GM18951 (cell line): ENCODE measurements around the gene FAHD1.

Source experiments
- POLR2A ChIP-seq: IDR thresholded peaks from 4 replicates; pipeline ENCODE4 v1.6.1; 2011; ENCODE audit warnings: mild to moderate bottlenecking; ENCODE audit not compliant: insufficient read length, insufficient read depth; ENCODE audit errors: extremely low read depth
- in situ Hi-C: fragments of 300-500 bp; cut with MboI; formaldehyde crosslinking; loops from one replicate; pipeline ENCODE4 v1.12.0; 2022; ENCODE audit warnings: low sequenced_read_pairs, mixed read lengths, inconsistent platforms; ENCODE audit not compliant: unreplicated experiment

FAHD1 gene

DNA sequence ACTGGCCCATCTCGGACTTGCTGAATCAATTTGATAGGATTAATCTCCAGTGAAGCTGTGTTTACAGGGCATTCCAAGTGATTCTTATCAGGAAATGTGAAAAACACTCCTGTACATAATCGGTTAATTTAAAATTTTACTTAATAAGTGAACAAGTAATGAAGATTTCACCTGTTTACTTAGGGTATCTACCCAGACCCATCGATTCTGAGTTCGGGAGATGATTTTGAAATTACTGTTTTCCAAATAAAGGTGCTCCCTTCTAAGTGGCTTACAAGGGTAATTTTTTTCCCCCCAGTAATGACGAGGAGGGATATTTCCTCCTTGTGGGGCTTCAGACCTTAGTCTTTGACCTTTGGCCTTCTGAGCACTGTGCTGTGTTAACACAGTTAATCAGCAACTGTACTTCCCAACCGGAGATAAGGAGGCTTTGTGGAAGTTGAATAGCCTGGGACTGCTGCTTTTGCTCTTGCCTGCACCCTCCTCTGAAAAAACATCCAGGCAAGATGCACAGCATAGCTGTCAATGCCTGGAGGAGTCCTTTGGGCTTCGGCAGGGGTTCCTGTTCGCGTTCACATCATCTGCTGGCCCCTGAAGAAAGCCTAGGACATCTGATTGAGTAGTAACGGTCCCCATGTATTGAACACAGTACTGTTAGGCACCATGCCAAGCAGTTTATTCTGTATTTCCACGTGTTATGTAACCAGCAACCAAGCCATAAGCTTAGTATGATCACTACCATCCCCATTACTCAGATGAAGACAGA lies 1.8 kb downstream of the FAHD1 start:
- TF ChIP-seq POLR2A = no peak
- in situ Hi-C loops = no loop called here

DNA sequence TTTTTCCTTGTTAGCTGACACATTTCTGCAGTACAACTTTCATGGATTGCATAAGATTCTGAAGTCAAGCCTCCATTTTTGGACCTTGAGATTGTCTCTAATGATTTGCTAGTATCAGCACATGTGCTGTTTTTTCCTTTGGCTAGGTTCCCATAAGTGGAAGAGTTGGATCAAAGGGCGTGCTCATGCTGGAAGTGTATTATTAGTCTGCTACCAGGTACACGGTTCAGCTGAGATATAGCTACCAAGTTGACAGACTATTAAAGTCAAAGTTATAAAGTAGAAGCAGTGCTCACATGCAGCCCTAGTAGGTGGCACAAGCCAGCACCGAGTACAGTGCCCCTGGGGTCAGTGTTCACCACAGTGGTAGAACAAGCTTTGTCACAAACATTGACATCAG lies 3.2 kb downstream of the FAHD1 start:
- TF ChIP-seq POLR2A = no peak
- in situ Hi-C loops = no loop called here

DNA sequence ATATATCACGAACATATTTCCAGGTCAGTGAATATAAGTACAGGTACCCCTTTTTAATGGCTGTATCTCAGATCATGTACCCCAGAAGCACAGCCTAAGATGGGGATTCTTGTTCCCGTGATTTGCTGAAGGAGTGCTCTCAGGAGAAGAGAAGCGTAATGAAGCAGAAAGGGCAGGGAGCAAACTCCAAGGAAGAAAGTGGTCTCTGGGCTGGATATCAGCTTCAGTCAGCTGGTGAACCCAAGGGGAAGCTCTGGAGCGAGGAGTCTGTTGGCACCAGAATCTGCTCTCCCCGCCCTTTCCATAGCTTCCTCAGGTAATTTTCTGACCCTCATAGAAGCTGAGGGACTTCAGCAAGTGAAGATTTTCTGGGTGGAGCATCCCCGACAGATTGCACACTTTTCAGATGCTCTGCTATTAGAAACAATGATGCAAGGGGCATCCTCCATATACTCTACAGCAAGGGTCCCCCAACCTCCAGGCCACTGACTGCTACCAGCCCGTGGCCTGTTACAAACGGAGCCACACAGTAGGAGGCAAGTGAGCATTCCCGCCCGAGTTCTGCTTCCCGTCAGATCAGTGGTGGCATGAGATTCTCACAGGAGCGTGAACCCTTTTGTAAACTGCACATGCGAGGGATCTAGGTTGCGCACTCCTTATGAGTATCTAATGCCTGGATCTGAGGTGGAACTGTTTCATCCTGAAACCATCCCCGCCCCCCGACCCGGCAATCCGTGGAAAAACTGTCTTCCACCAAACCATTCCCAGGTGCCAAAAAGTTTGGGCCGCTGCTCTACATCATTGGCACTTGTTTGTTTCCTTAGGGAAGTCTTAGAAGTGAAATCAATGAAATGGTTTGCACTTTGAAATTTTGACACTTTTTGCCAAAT lies 4.4 kb downstream of the FAHD1 start:
- TF ChIP-seq POLR2A = no peak
- in situ Hi-C loops = no loop called here

DNA sequence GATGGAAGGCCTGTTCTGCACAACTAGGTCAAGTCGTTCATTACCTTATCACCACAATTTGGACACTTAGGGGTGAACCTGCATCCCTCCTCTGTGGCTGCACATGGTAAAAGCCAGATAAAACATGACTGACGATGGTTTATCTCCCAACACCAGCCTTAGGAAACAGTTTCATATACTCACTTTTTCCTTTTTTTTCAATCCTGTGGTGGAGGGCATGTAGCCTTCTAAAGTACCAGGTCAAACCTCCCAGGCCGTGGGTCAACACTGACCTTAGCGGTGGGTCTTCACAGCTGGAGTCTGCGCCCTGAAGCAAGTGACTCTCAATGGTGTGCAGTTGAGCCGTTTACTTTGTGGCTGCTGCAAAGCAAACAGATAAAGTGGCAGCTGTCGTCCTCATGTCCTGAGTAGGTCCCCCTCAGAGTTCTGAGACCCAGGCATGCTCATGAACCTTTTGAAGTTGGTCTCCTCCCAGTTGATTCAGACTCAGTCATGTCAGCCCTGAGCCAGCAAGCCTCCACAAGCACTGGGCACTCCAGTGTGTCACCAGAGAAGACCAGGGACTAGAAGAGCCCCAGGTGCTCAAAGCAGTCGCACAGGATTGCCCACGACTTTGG lies 5.9 kb downstream of the FAHD1 start:
- TF ChIP-seq POLR2A = no peak
- in situ Hi-C loops = no loop called here

DNA sequence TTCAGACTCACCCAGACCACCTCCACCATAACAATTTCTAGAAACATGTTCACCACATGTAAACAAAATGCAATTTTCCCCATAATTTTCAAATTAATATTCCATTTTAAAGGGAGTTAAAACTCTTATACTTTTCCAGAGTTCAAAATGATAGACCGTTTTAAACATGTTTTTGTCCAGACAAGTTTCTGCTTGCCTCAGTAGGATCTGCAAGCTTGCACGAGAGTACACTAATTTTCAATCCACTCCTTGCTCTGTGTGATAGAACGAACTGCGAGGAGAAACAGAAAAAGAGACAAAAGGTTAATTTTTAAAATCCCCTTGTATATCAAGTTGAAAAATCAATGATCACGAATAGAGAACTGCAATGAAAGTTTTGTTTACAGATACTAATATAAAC lies 7.1 kb downstream of the FAHD1 start:
- in situ Hi-C loops = no loop called here
- no peak for TF ChIP-seq POLR2A

DNA sequence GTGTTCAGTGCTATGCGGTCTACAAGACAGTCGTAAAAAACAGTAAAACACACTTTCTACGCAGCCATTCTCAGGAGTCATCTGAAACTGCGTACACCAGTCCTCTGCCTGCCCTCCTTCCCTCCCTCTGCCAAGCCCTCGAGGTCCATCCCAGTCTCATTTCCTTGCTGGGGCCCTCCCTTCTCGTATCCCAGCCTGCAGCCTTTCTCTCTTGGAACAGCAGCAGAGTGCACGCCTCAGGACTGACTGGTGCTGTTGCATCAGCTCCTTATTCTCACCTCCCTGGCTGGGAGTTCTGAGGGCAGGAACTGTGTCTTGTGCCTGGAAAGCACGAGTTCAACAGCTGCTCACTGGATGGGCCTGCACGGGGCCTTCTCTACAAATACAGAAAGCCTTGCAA lies 12.5 kb downstream of the FAHD1 start:
- no peak for TF ChIP-seq POLR2A
- in situ Hi-C loops = no loop called here

DNA sequence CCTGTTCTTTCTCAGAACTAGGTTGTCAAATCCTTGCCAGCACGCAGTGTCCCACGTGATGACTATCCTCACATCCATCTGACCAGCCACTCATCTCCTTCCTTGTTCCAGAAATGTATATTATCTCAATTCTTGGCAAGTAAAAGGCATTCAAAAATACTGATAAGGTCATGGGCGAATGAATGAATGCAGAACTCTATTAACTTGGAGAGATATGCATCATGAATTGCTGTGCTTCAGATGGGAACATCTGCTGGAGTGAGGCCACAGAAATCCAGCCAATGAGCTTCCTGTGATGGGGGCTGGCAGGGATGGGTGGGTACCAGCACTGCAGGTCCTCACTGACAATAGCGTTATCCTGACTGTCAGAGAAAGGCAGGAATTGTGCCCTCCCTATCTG lies 19.0 kb downstream of the FAHD1 start:
- in situ Hi-C loops = no loop called here
- TF ChIP-seq POLR2A = no peak

DNA sequence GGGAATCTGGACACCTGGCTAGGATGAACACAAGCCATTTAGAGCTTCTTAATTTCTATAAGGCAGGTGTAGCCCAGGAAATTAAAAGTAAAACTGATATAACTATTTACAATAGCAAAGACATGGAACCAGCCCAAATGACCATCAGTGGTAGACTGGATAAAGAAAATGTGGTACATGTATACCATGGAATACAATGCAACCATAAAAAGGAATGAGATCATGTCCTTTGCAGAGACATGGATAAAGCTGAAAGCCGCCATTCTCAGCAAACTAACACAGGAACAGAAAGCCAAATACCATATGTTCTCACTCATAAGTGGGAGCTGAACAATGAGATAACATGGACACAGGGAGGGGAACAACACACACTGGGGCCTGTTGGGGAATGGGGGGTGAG lies 19.4 kb downstream of the FAHD1 start:
- no peak for TF ChIP-seq POLR2A
- in situ Hi-C loops = no loop called here

DNA sequence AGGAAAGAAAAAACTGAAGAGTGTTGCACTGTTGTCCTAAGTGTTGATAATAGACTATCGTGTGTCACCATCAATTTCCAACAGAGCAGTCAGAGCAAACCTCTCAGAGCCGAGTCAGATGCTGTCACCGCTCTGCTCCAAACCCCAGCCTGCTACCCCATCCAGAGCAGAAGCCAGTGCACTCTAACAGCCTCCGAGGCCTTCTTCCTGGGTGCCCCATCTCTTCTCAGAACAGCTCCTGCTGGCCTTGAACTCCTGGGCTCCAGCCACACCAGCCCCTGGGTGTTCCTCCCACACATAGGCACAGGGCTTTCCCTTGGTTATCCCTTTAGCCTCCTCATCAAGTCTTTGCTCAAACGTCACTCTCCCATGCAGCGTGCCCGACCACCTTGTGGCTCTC lies 24.0 kb downstream of the FAHD1 start:
- in situ Hi-C loops = no loop called here
- TF ChIP-seq POLR2A = no peak

DNA sequence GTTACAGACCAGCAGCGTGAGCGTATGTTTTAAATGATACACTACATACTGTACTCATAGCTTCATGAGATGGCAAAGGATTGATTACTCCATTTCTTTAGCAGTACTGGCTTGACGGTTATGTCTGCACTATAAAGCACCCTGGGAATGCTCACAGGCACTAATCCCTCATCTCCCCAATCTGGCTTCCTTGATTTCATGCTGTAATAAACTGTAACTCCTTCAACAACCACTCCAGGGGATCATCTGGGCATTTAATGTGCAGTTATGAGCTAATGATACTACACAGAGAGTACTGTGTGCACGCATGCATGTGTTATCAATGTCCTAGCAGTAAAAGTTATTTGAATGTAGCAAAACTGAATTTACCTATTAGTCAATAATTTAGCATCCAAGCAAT lies 24.8 kb downstream of the FAHD1 start:
- in situ Hi-C loops = no loop called here
- TF ChIP-seq POLR2A = no peak

DNA sequence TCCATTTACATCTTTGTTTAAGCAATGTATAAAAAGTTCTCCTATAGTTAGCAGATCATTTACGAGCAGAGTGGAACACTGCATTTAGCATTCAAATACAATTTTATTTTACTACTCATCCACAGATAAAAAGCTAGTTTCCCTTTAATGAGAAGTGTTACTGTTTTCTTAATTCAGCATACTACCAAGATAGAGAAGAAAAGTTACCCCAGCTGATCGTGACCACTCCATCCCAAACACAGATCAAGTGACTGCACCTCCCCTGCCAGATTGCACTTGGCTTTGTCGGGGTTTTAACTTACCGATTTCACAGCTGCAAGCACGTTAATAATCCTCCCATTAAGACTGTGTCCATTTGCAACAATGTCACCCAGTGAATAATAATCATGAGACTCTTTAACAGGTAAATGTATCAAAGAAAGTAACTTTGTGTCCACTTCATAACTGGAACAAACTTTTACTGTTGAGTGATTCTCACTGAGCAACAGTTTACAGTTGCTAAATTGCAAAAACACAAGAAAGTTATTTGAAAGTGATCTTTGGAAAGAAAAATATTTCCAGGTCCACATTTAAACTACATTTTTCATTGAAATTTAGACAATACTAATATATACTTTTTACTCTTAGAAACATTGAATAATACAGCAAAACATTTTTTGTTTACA lies 30.6 kb downstream of the FAHD1 start:
- in situ Hi-C loops = no loop called here
- no peak for TF ChIP-seq POLR2A

DNA sequence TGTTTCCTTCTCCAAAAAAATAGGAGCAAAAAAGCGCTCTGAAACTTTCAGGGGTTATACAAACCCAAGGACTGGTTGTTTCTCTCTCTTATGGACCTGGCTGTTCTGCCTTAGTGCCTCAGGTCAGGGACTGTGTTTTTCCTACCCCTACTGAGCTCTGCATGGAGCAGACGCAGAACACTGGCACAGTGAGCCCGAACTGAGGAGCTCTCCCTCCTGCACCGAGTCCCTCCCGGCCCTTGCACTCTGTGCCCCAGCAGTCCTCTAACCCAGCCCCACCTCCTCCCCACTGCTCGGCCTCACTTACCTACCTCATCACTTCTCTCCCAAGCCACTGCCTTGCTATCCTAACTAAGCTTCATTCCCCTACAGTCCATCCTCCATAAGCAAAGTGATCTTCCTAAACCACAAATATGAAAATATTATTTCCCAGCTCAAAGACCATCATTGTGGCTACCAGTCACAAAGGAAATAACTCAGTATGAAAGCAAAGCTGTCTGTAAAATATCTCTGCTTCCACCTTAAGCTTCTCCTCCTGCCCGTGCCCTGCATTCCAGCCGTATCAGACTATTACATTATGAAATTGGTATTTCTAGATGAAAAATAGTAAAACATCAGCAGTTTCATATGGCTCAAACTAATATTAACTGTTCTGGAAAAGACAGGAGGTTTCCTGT lies 31.3 kb downstream of the FAHD1 start:
- in situ Hi-C loops = no loop called here
- TF ChIP-seq POLR2A = no peak

DNA sequence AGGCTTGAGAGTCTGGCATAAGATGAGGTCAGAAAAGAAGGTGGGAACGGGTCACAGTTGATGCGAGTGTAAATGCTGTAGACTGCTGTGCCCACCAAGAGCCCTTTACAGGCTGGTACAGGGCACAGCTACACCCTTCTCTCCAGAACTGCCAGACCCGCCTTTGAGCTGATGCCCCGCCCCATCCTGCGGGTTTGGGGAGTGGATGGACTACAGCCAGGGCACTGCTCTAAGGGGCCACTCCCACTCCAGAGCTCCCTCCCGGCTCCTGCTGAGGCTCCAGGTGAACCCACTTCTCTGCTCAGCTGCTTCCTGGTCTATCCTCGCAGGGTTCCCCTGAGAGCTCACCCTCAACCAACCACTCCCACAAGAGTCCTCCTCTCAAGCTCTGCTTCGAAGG lies 32.6 kb downstream of the FAHD1 start:
- no peak for TF ChIP-seq POLR2A
- in situ Hi-C loops = no loop called here
